HEK293T (cell line): ENCODE results near the gene LRRC27.

Experiments used
- CTCF ChIA-PET: fragments of 350-600 bp; formaldehyde crosslinking; extraction: SDS; loops from one replicate; lab custom pipeline; 2021; ENCODE audit warnings: antibody characterized with exemption, inconsistent platforms; lab: Yijun Ruan, JAX
- POLR2A ChIA-PET: fragments of 350-600 bp; formaldehyde crosslinking; extraction: SDS; loops from one replicate; lab custom pipeline; 2020; ENCODE audit warnings: antibody characterized with exemption, inconsistent platforms; lab: Yijun Ruan, JAX
- DNase-seq: peaks from one replicate; pipeline ENCODE4 v3.0.0; 2012; ENCODE audit warnings: mixed read lengths; ENCODE audit errors: extremely low spot score
- ARNT ChIP-seq: fragments of 450-650 bp; IDR thresholded peaks from 2 replicates; pipeline ENCODE4 v1.6.1; 2017; ENCODE audit warnings: mild to moderate bottlenecking
- BHLHE40 ChIP-seq: fragments of 450-650 bp; IDR thresholded peaks from 2 replicates; pipeline ENCODE4 v1.6.1; 2016; ENCODE audit warnings: mild to moderate bottlenecking, moderate library complexity, borderline replicate concordance
- CTBP1 ChIP-seq: fragments of 450-650 bp; IDR thresholded peaks from 2 replicates; pipeline ENCODE4 v1.6.1; 2016; ENCODE audit warnings: borderline replicate concordance
- ELF4 ChIP-seq: fragments of 450-650 bp; IDR thresholded peaks from 2 replicates; pipeline ENCODE4 v1.6.1; 2017; ENCODE audit warnings: antibody characterized with exemption
- FOXA1 ChIP-seq: fragments of 450-650 bp; IDR thresholded peaks from 2 replicates; pipeline ENCODE4 v1.6.1; 2016; ENCODE audit warnings: mild to moderate bottlenecking
- FOXK2 ChIP-seq: fragments of 450-650 bp; IDR thresholded peaks from 2 replicates; pipeline ENCODE4 v1.6.1; 2016; ENCODE audit warnings: mild to moderate bottlenecking
- FOXM1 ChIP-seq: fragments of 450-650 bp; IDR thresholded peaks from 2 replicates; pipeline ENCODE4 v1.6.1; 2017; ENCODE audit warnings: mild to moderate bottlenecking, borderline replicate concordance
- HDGF ChIP-seq: fragments of 450-650 bp; IDR thresholded peaks from 2 replicates; pipeline ENCODE4 v1.6.1; 2017; ENCODE audit warnings: antibody characterized with exemption, borderline replicate concordance
- L3MBTL2 ChIP-seq: fragments of 450-650 bp; conservative IDR thresholded peaks from 2 replicates; pipeline ENCODE4 v1.6.1; 2016; ENCODE audit warnings: mild to moderate bottlenecking
- LEF1 ChIP-seq: fragments of 450-650 bp; IDR thresholded peaks from 2 replicates; pipeline ENCODE4 v1.6.1; 2017; ENCODE audit warnings: mild to moderate bottlenecking, borderline replicate concordance
- NFRKB ChIP-seq: fragments of 450-650 bp; IDR thresholded peaks from 2 replicates; pipeline ENCODE4 v1.6.1; 2016; ENCODE audit warnings: mild to moderate bottlenecking, moderate library complexity
- SP1 ChIP-seq: fragments of 450-650 bp; IDR thresholded peaks from 2 replicates; pipeline ENCODE4 v1.6.1; 2017
- SUZ12 ChIP-seq: fragments of 450-650 bp; IDR thresholded peaks from 2 replicates; pipeline ENCODE4 v1.6.1; 2016; ENCODE audit warnings: mild to moderate bottlenecking
- TARDBP ChIP-seq: fragments of 450-650 bp; IDR thresholded peaks from 2 replicates; pipeline ENCODE4 v1.6.1; 2016
- ZNF384 ChIP-seq: fragments of 450-650 bp; IDR thresholded peaks from 2 replicates; pipeline ENCODE4 v1.6.1; 2016
- TF ChIP-seq, protein P1 (sequence below): fragments of 450-650 bp; IDR thresholded peaks from 2 replicates; pipeline ENCODE4 v1.6.1; 2016

The LRRC27 gene

DNA sequence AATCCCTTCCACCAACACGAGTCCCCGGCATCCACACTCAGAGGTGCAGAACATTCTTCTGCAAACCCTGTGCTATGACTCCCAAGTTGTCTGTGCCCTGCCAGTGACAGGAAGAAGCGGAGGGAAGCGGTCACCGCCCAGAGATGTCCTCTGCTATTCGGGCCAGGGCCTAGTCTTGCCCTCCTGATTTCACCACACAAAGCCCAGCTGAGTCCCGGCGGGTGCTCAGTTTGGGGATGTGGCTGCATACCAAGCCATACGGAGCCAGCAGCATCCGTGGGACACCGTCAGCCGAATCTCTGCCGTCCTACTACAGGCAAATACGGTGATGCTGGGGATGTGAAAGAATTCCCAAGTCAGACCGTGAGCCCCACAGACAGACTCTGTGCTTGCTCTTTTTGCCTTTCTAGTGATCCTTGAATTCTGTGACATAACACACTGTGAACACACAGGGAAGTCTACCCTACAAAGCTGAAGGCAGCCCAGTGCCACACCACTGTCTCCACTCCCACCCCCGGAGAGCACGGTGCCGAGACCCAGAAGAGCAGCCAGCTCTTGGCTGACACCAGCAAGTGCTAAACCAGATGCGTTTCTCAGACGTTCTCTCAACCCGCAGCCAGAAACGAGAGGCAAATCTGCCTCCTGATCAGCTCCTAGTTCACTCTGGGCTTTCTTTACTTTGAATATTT is 26.2 kb upstream of the LRRC27 start:
- TF ChIP-seq FOXK2: no peak
- no peak for TF ChIP-seq CTBP1
- TF ChIP-seq HDGF: no peak
- TF ChIP-seq FOXM1: no peak
- TF ChIP-seq TARDBP: no peak
- no peak for TF ChIP-seq L3MBTL2
- TF ChIP-seq FOXA1: no peak
- no peak for TF ChIP-seq BHLHE40
- TF ChIP-seq SUZ12: no peak
- TF ChIP-seq, protein P1, sequence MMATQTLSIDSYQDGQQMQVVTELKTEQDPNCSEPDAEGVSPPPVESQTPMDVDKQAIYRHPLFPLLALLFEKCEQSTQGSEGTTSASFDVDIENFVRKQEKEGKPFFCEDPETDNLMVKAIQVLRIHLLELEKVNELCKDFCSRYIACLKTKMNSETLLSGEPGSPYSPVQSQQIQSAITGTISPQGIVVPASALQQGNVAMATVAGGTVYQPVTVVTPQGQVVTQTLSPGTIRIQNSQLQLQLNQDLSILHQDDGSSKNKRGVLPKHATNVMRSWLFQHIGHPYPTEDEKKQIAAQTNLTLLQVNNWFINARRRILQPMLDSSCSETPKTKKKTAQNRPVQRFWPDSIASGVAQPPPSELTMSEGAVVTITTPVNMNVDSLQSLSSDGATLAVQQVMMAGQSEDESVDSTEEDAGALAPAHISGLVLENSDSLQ: no peak
- no peak for TF ChIP-seq ELF4
- TF ChIP-seq SP1: no peak
- no peak for TF ChIP-seq ARNT
- TF ChIP-seq LEF1: no peak
- ChIA-PET POLR2A (no interaction called here), CTCF (no interaction called here)
- DNase-seq: no peak

DNA sequence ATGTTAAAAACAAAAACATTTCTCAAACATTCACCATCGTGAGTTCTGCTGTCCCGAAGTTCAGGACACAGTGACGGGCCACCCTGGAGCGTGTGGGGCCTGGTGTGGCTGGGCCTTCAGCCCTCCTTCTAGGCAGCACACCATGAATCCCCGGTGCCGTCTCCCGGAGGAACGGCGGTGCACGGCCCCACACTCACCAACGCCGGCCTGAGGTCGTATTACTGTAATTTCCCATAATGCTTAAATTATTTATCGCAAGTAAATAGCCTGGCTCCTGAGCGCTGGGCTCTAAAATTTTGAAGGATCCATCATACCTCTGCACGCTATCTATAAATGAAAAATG is 25.7 kb upstream of the LRRC27 start:
- no peak for DNase-seq
- CTCF ChIA-PET: no interaction called here
- TF ChIP-seq ZNF384 (no peak), FOXA1 (no peak), FOXK2 (no peak), BHLHE40 (no peak), SP1 (no peak)
- POLR2A ChIA-PET: no interaction called here

DNA sequence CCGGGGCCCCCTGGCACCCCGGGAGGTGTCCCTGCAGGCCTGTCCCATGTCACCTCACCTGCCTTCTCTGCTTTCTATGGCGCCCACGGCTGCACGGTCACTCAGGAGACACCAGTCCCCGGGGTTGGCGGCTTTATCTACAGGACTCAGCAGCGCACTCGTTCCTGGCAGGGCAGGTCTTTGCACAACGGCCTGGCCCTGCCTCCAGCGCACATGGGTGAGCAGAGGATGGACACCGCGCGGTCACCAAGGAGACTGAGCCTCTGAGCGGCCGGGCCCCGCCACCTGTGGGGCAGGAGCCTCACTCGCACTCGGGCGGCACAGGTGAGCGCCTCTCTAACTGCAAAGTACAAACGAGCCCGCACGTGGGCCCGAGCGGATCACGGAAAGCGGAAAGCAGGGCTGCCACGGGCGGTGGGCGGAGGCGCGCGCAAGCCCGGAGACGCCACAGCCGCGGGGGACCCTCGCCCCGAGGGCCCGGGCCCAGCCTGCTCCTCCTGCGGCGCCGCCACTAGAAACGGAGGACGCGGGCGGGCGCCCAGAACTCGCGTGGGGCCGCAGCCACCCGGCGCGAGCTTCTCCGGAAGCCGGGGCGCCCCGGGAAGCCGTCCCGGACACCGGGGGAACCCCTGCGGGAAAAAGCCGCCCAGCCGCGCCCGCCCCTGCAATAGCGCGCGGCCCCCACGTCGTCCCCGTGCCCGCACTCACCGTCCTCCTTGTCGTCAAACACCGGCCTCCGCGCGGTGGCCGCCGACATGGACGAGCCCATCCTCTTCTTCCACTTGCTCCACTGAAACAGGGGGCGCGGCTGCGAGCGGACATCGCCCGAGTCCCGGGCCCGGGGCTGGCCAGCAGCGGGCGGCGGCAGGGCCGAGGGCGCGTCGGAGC is 24.9 kb upstream of the LRRC27 start:
- POLR2A ChIA-PET: no interaction called here
- CTCF ChIA-PET: no interaction called here
- no peak for DNase-seq
- TF ChIP-seq L3MBTL2 (no peak), SP1 (no peak), FOXM1 (no peak), FOXK2 (no peak), TARDBP (no peak), SUZ12 (no peak), HDGF (no peak), ARNT (no peak)

DNA sequence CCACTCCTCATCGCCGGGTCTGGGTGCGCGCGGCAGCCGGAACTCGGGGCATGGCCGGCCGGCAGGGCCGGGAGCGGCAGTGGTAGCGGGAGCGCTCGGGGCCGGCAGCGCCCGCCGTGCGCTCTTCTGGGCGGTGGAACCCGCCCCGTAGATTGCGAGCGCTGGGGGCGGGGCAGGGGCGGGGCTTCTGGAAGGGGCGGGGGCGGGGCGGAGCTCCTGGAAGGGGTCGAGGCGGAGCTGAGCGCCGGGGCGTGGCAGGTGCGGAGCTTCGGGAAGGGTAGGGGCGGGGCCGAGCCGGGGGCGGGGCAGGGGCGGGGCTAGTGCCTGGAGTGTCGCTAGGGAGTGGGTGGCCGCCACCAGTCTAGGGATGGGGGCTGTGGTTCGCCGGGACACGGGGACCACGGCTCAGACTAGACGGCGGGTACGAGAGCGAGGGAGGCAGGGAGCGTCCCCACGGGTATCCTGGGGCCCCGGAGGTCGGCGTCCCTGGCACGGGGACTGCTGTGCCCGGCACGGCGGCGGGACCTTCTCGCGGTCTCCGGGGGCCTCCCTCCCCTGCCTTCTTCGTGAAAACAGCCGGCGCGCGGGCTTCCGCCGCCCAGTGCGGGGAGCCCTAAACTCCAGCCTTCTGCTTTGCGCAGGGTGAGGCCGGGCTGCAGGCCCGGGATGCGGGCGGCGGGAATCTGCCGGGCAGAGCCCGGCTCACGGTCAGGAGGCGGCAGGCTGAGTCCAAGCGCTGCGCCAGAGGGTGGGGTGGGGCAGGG is 24.0 kb upstream of the LRRC27 start, which contains the start of gene STK32C:
STK32C (minus strand) TSS at position 128 of the 764 bp plus-strand sequence; CDS start at position 11, 117 bp downstream.
- TF ChIP-seq FOXA1 (no peak), TARDBP (no peak), ZNF384 (no peak), NFRKB (no peak), L3MBTL2 (no peak), LEF1 (no peak), HDGF (no peak), FOXM1 (no peak), BHLHE40 (no peak), SP1 (no peak), SUZ12 (no peak), CTBP1 (no peak), ARNT (no peak), ELF4 (no peak), FOXK2 (no peak)
- TF ChIP-seq, protein P1: no peak
- DNase-seq: peak; percentile 100
- ChIA-PET CTCF (no interaction called here), POLR2A (no interaction called here)

DNA sequence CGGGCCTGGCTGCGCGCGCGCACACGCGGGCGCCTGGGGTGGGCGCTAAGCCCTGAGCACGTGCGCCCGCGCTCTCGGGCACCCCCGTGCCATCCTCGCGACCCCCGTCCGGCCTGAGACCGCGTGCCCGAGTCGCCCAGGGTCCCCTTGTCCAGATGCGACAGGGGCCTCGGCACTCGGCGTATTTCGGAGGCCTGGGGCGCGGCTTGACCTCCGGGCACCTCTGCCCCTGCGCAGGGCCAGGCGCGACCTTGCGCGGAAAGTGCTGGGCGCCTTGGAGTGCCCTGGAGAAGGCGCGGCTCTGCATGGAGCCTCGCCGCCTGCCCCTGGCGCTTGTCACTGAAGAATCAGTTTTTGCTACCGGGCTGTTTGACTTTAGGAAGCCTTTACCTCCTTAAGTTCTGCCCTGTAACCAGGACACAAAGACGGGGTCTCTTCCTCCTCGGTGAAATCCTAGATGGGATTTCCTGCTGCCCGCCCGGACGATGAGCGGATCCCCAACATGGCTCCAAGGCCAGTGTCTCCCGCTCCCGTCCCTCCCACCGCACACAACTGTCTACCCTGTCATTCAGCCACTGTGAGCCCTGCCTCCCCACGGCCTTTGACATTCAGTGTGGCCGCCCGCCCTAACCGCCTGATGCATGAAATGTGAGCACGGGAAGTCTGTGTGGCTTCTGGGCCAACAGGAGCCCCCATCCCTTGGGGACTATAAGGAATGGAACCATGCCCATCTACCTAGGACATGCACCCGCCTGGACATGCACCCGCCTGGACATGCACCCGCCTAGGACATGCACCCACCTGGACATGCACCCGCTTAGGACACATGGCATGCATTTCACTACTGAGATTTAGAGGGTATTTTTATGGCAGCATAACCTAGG is 23.2 kb upstream of the LRRC27 start:
- no peak for DNase-seq
- CTCF ChIA-PET: no interaction called here
- POLR2A ChIA-PET: no interaction called here

DNA sequence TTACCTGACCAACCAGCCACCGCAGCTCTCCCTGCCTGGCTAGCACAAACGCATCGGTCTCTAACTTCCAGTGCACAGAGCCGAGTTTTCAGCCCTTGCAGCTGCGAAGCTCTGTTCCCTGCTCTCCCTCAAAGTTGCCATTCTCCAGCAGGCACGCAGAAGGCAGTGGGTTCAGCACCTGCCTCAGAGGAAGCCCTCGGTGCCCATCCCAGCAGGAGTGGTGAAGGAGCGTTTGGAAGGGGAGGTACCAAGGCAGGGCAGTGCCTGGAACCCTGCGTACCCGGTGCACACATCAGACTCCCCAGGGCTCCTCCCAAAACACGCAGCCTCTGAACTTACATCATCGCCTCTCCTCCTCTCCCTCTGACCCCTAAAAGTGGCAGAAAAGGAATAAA is 22.5 kb upstream of the LRRC27 start:
- TF ChIP-seq ZNF384: no peak
- no peak for TF ChIP-seq FOXA1
- TF ChIP-seq BHLHE40: no peak
- no peak for TF ChIP-seq TARDBP
- no peak for DNase-seq
- ChIA-PET POLR2A (no interaction called here), CTCF (no interaction called here)

More for the DNA sequence above, 23.2 kb upstream of the LRRC27 start:
- TF ChIP-seq ELF4: no peak
- peak; percentile 85 for TF ChIP-seq L3MBTL2
- no peak for TF ChIP-seq FOXK2
- TF ChIP-seq ZNF384: no peak
- no peak for TF ChIP-seq TARDBP
